Measurements from ENCODE around the gene SLC27A4.
"Not testable (repeated sequence)": the region's sequence is repeated elsewhere in the genome, so short reads cannot be mapped to it uniquely, and the experiment has no call there.

SLC27A4 gene

DNA sequence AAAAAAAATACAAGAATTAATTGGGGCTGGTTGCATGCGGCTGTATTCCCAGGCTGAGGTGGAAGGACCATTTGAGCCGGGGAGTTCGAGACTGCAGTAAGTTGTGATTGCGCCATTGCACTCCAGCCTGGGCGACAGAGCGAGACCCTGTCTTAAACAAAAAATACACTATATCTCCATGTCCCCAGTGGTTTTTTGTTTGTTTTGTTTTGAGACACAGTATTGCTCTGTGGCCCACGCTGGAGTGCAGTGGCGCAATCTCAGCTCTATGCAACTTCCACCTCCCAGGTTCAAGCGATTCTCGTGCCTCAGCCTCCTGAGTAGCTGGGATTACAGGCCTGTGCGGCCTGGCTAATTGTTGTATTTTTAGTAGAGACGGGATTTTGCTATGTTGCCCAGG, 16.5 kb upstream of the SLC27A4 start:
- in situ Hi-C loops (cut with MboI; ENCODE audit: low sequenced_read_pairs): no loop called here

DNA sequence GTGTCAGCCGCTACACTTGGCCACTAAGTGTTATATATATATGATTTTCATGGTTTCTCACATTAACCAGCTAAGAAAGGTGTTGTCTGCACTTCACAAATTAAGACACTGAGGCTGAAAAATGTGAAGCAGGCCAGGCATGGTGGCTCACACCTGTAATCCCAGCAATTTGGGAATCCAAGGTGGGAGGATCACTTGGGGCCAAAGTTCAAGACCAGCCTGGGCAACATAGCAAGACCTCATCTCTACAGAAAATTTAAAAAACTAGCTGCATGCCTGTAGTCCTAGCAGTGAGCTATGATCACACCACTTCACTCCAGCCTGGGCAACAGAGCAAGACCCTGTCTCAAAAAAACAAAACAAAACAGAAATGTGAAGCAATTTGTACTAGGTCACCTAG, 15.9 kb upstream of the SLC27A4 start:
- in situ Hi-C loops (cut with MboI; ENCODE audit: low sequenced_read_pairs): no loop called here

- in situ Hi-C loops (cut with MboI; ENCODE audit: low sequenced_read_pairs): no loop called here
Measured at GRCh38 chr9:128325629-128326028, 14.7 kb upstream of the SLC27A4 start.

GRCh38 chr9:128333451-128333869, 6.9 kb upstream of the SLC27A4 start:
- in situ Hi-C loops (cut with MboI; ENCODE audit: low sequenced_read_pairs): no loop called here

DNA sequence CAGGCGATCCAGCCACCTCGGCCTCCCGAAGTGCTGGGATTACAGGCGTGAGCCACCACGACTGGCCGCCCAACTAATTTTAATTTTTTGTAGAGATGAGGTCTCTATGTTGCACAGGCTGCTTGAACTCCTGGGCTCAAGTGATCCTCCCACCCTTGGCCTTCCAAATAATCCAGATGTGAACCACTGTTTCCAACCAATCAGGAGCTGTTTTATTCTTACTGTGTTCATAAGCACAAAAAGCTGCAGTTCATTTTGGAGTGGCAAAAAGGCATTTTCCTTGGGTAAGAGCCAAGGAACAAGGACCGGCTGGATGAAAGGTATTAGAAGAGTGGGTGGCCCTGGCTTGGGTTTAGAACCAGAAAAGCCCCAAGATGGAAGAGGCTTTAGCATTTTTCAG, 5.2 kb upstream of the SLC27A4 start:
- in situ Hi-C loops (cut with MboI; ENCODE audit: low sequenced_read_pairs): no loop called here

GRCh38 chr9:128335914-128336313, 4.4 kb upstream of the SLC27A4 start:
- in situ Hi-C loops (cut with MboI; ENCODE audit: low sequenced_read_pairs): no loop called here

DNA sequence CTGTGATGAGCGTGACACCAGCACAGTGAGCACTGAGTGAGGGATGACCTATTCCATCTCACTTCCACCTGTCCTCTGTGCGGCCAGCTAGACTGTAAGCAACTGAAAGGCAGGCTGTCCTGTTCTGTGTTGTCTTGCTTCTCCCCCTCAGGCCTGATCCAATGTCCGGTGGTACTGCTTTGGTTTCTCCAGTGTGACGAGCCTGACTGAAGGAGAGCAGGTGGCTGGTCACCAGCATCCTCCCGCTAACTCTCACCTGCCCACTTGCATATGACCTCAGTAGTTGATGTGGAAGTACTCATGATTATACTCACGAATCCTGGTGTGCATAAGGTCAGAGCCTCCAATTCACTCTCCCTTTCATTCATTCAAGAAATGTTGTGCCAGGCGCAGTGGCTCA, 2.4 kb upstream of the SLC27A4 start:
- in situ Hi-C loops (cut with MboI; ENCODE audit: low sequenced_read_pairs): no loop called here

DNA sequence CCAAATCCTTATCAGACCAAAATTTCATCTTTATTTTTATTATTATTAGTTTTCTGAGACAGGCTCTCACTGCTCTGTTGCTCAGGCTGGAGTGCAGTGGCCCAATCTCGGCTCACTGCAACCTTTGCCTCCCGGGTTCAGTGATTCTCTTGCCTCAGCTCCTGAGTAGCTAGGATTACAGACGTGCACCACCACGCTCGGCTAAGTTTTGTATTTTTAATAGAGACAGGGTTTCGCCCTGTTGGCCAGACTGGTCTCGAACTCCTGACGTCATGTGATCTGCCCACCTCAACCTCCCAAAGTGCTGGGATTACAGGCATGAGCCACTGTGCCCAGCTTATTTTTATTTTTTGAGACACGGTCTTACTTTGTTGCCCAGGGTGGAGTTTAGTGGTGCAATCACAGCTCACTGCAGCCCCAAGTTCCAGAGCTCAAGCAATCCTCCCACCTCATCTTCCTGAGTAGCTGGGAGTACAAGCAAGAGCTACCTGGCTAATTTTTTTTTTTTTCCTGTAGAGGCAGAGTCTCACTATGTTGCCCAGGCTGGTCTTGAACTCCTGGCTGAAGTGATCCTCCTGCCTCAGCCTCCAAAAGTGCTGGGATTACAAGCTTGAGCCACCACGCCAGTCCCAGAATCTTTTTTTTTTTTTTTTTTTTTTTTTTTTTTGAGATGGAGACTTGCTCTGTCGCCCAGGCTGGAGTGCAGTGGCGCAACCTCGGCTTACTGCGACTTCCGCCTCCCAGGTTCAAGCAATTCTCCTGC, 1.3 kb upstream of the SLC27A4 start:
- in situ Hi-C loops (cut with MboI; ENCODE audit: low sequenced_read_pairs): not testable (repeated sequence)

GRCh38 chr9:128340691-128341434, 536 bp downstream of the SLC27A4 start:
- in situ Hi-C loops (cut with MboI; ENCODE audit: low sequenced_read_pairs): no loop called here

DNA sequence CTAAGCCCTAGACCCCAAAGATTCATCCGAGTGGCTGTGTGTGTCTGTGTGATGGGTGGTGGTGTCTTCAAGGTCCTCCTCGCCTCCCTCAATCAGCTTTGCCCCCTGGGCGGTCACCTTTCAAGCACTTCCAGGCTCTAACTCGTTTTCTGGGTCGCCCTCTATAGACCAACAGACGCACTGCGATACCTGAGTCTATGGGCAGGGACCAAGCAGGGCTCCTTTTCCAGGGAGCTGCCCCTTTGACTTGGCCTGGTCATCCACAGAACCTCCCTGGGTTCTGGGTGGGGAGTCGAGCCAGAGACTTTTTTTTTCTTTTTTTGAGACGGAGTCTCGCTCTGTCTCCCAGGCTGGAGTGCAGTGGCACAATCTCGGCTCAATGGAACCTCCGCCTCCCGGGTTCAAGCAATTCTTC, 1.1 kb downstream of the SLC27A4 start:
- in situ Hi-C loops (cut with MboI; ENCODE audit: low sequenced_read_pairs): no loop called here

DNA sequence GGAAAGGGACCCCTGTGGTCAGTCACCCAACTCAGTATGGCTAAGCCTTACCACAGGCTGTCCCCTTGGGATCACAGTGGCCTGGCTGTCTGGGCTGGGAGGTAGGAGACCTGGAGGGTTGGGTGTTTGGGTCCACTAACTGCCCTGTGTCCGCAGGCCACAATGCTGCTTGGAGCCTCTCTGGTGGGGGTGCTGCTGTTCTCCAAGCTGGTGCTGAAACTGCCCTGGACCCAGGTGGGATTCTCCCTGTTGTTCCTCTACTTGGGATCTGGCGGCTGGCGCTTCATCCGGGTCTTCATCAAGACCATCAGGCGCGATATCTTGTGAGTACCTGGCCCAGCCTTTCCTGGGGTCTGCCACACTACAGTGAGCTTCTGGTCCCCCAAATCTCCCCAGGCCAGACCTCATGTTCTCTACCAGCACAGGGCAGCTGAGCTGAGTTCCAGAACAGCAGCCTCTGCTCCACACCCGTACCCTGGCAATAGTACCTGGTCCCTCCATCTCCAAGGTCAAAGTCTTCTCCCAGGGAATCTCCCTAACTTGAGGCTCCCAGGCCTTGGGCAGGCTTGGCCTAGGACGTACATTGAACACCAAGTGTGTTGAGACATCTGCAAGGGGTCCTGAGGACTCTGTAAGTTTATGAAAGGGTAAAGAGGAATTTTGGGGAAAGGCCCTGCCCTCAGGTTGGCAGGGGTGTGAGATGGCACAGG, 2.8 kb downstream of the SLC27A4 start:
- in situ Hi-C loops (cut with MboI; ENCODE audit: low sequenced_read_pairs): no loop called here

DNA sequence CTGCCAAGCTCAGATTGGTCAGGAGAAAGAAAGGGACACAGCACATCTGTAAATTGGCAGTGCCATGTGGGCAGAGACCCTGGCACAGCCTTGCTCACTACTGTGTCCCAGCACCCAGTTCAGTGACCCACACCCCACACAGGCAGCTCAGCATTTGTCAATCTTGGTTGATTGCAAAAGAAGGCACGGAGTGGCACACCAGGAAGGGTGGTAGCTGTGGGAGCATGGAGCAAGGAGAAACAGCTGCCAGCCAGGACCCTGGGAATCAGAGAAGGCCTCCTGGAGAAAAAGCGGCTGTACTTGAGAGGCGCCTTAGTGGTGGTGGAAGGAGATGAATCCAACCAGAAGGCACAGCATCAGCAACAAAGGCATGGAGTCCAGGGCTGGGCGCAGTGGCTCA, 3.5 kb downstream of the SLC27A4 start:
- in situ Hi-C loops (cut with MboI; ENCODE audit: low sequenced_read_pairs): no loop called here

DNA sequence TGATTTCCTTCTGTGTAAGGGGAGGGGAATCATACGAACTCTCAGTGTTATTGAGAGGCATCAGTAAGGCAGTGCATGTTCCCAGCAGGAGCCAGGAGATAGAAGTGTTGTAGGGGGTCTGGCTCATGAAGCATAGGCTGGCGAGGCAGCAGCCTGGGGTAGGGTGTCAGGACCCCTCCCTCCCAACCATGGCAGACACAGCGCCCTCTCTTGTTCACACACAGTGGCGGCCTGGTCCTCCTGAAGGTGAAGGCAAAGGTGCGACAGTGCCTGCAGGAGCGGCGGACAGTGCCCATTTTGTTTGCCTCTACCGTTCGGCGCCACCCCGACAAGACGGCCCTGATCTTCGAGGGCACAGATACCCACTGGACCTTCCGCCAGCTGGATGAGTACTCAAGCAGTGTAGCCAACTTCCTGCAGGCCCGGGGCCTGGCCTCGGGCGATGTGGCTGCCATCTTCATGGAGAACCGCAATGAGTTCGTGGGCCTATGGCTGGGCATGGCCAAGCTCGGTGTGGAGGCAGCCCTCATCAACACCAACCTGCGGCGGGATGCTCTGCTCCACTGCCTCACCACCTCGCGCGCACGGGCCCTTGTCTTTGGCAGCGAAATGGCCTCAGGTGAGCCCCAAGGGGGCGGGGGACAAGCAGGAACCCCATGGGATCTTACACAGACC, 4.7 kb downstream of the SLC27A4 start:
- in situ Hi-C loops (cut with MboI; ENCODE audit: low sequenced_read_pairs): no loop called here

DNA sequence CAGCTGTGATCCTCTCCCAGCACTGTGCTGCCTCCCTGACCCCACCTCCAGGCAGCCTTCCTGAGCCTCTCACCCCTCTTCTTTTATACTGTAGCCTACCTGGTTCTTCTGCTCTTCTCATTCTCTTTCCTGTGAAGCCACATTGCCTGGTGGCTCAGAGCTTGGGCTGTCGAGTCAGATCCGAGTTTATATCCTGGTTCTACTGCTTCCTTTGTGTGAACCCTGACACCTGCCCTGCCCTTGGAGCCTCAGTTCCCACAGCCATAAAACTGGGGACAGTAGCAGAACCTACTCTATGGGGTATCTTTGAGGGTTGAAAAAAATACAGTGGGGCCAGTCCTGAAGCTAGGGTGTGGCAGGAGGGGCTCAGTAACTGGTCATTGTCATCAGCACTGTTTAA, 8.8 kb downstream of the SLC27A4 start:
- in situ Hi-C loops (cut with MboI; ENCODE audit: low sequenced_read_pairs): no loop called here

- in situ Hi-C loops (cut with MboI; ENCODE audit: low sequenced_read_pairs): no loop called here
Measured at GRCh38 chr9:128349772-128350171, 9.4 kb downstream of the SLC27A4 start.

DNA sequence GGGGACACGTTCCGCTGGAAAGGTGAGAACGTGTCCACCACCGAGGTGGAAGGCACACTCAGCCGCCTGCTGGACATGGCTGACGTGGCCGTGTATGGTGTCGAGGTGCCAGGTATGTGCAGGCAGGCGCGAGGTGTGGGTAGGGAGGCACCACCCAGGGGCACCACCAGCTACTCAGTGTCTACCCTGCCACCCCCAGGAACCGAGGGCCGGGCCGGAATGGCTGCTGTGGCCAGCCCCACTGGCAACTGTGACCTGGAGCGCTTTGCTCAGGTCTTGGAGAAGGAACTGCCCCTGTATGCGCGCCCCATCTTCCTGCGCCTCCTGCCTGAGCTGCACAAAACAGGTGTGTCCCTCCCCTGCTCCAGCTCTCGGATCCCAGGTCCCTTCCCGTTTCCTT, 15.1 kb downstream of the SLC27A4 start:
- in situ Hi-C loops (cut with MboI; ENCODE audit: low sequenced_read_pairs): no loop called here

DNA sequence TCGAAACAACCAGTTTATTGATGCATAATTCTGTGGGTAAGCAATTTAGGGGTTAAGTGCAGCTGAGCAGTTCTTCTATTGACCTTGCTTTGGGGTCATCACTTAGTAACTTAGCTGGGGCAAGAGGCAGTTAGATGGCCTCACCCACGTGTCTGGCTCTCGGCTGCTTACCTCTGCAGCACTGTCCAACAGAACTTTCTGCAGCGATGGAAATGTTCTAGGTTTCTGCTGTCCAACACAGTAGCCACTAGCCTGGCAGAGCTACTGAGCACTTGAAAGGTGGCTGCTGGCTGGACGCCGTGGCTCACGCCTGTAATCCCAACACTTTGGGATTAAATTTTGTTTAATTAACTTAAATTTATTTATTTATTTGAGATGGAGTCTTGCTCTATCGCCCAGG, 17.8 kb downstream of the SLC27A4 start:
- in situ Hi-C loops (cut with MboI; ENCODE audit: low sequenced_read_pairs): no loop called here

DNA sequence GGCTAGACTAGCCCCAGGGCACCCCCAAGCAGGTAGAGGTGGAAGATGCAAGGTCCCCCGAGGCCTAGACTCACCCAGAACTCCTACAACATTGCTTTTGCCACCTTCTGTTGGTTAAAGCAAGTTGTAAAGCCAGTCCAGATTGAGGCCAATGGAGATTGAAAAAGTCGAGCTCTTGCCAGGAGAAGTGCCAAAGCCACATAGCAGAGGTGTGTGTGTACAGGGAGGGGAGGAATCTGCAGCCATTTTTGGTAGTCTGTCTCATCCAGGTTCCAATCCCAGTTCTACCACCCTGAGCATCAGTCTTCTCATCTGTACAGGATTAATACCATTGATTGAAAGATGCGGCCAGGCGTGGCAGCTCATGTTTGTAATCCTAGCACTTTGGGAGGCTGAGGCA, 18.5 kb downstream of the SLC27A4 start:
- in situ Hi-C loops (cut with MboI; ENCODE audit: low sequenced_read_pairs): no loop called here

- in situ Hi-C loops (cut with MboI; ENCODE audit: low sequenced_read_pairs): no loop called here
Measured at GRCh38 chr9:128360826-128361225, 20.5 kb downstream of the SLC27A4 start.

DNA sequence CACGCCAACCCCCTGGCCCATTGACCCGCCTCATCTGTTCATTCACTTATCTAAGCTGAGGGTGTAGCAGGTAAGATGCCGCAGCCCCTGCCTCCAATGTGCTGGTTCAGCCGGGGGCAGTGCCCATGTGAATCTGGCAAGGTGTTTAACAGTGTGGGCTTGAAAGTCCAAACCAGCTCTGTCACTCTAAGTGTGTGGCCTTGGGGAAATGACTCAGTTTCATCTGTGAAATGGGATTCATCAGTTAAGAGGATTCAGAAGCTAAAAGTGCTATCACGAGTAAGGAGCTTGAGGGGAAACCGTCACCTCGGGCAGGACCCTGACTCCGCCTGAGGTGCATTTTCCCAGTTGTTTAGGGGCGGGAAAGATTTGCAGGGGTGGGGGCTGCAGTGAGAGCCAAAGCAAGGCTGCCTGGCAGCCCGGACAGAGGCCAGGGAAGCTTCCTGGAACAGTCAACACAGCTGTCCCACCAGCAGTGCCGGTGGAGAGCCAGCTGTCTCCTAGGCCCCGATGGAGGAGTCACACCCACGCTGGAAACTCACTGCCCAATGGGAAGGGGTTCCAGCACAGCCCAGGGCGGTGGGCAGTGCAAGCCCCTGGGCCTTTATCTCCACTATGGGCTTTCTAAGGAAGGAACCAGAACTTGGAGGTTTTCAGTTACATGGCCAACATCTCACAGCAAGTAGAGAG, 21.1 kb downstream of the SLC27A4 start:
- in situ Hi-C loops (cut with MboI; ENCODE audit: low sequenced_read_pairs): no loop called here

Data from HL-60/S4 treated with phorbol 12-myristate 13-acetate at 8.2 ng/mL for 4 days and 3 days (cell line).